Esophagus squamous epithelium (tissue), 5 donors: Measurements from ENCODE around the gene KIAA0753. TPM values are rescaled to one million over a fixed set of nuclear protein-coding genes. Genes with fewer than 3 reads are reported as not detected.

Experiments used
- DNase-seq: peaks from one replicate; lab custom pipeline; 2025; lab: John Stamatoyannopoulos, UW
- H3K27ac ChIP-seq, 4 donors: fragments of 200-600 bp; sonication (generic); one replicate each; pipeline ENCODE4 v1.5.1; 2016 to 2019; ENCODE audit warnings: mild to moderate bottlenecking in 1 of 4
- H3K27me3 ChIP-seq, 4 donors: fragments of 200-600 bp; sonication (generic); 1 replicate in 3 of 4; 2 replicates in 1 of 4; pipeline versions ENCODE4 v1.5.1 to v1.6.0; 2017 to 2021; ENCODE audit warnings: antibody characterized with exemption in 1 of 4
- H3K36me3 ChIP-seq, 3 donors: fragments of 200-600 bp; sonication (generic); one replicate each; pipeline ENCODE4 v1.5.1; 2016 to 2019
- H3K4me1 ChIP-seq, 3 donors: fragments of 200-600 bp; sonication (generic); one replicate each; pipeline ENCODE4 v1.5.1; 2017 to 2019
- H3K4me3 ChIP-seq, 4 donors: fragments of 200-600 bp; sonication (generic); 1 replicate in 3 of 4; 2 replicates in 1 of 4; pipeline ENCODE4 v1.5.1; 2016 to 2019; ENCODE audit warnings: mild to moderate bottlenecking in 2 of 4, moderate library complexity in 1 of 4
- H3K9me3 ChIP-seq, 3 donors: fragments of 200-600 bp; sonication (generic); one replicate each; pipeline ENCODE4 v1.5.1; 2016 to 2019
- CTCF ChIP-seq, 6 experiments: fragments of 450-650 bp in 4 of 6; fragments of 200-600 bp in 2 of 6; sonication (generic) in 2 of 6; IDR thresholded peaks; one replicate each; pipeline ENCODE4 v1.5.1; 2016 to 2019; ENCODE audit warnings: antibody characterized with exemption in 6 of 6, mild to moderate bottlenecking in 4 of 6, moderate library complexity in 4 of 6
- POLR2A ChIP-seq, 4 donors: fragments of 450-650 bp; IDR thresholded peaks; one replicate each; pipeline ENCODE4 v1.6.1; 2017; ENCODE audit warnings: antibody characterized with exemption in 4 of 4, mild to moderate bottlenecking in 4 of 4, moderate library complexity in 3 of 4
- WGBS, 2 donors: methylation state at CpG; one replicate each; pipeline ENCODE4 v1.1.5; 2018; 5-methylcytosine and 5-hydroxymethylcytosine counted together
- intact Hi-C: fragments of 100-400 bp; cut with DNase I; formaldehyde crosslinking; loops from one replicate; pipeline ENCODE4 v1.15.0; 2022
- total RNA-seq, 4 donors: library from RNA; depleted of rRNA; stranded (reverse); fragments of >200 nt; gene quantifications; one replicate each; pipeline ENCODE4 v1.1.0, GENCODE V29; 2016
- donor health status: DM: yes; HTN: yes; CAD: no.

Gene KIAA0753
- total RNA-seq, 4 donors from 2014 or later: 8.1 to 17.4 (median 11.4) TPM

GRCh38 chr17:6639014-6639585 lies 1.4 kb downstream of the KIAA0753 start:
- WGBS, 2 donors: 28 to 36% methylated on average over 4 to 7 of the region's 15 CpGs
- H3K4me1 ChIP-seq: peaks cover 19 to 58% (median 34%) of the 10 kb centered on the region in 3 donors
- no peaks in the 10 kb centered on the region for H3K27me3 ChIP-seq
- no peak for TF ChIP-seq CTCF (IDR thresholded peaks at IDR 0.05)
- TF ChIP-seq POLR2A (IDR thresholded peaks at IDR 0.05): peak in 1 of 4 donors; percentile 28
- DNase-seq: no peak
- H3K4me3 ChIP-seq: peak overlapping the region; percentile 67 to 94 (median 88)
- H3K27ac ChIP-seq: peak overlapping the region; percentile 91 to 94 (median 93)
- H3K36me3 ChIP-seq: peaks cover 0 to 25% (median 0%) of the 10 kb centered on the region in 3 donors
- H3K9me3 ChIP-seq: no peaks in the 10 kb centered on the region
- intact Hi-C loops: loop anchor here (10.0 kb wide), 1 partner anchor 174 kb away; no protein-coding TSS in a partner anchor

GRCh38 chr17:6638046-6638908 lies 2.2 kb downstream of the KIAA0753 start:
- TF ChIP-seq POLR2A (IDR thresholded peaks at IDR 0.05): no peak
- no peak for TF ChIP-seq CTCF (IDR thresholded peaks at IDR 0.05)
- 67 to 73% methylated on average over 13 to 22 of the region's 24 CpGs for WGBS, 2 donors
- peak overlapping the region in 3 of 4 donors; percentile 67 to 94 (median 89) for H3K4me3 ChIP-seq

GRCh38 chr17:6637458-6637840 lies 3.1 kb downstream of the KIAA0753 start:
- no peak for DNase-seq
- Histone ChIP-seq H3K4me3 (no peak overlapping the region), H3K36me3 (peaks cover 0 to 27% (median 0%) of the 10 kb centered on the region in 3 donors), H3K9me3 (no peaks in the 10 kb centered on the region), H3K4me1 (peaks cover 19 to 42% (median 24%) of the 10 kb centered on the region in 3 donors), H3K27me3 (no peaks in the 10 kb centered on the region), H3K27ac (no peak overlapping the region)
- WGBS, 2 donors: 85 to 100% methylated on average over 2 of the region's 6 CpGs
- TF ChIP-seq POLR2A (IDR thresholded peaks at IDR 0.05) (no peak), CTCF (IDR thresholded peaks at IDR 0.05) (no peak)
- intact Hi-C loops: loop anchor here (10.0 kb wide), 1 partner anchor 173 kb away; no protein-coding TSS in a partner anchor

More at GRCh38 chr17:6638046-6638908, 2.2 kb downstream of the KIAA0753 start:
- H3K27ac ChIP-seq: peak overlapping the region in 2 of 4 donors; percentile 36 to 94
- H3K9me3 ChIP-seq: no peaks in the 10 kb centered on the region
- no peak for DNase-seq
- peaks cover 19 to 50% (median 25%) of the 10 kb centered on the region in 3 donors for H3K4me1 ChIP-seq
- intact Hi-C loops: loop anchor here (10.0 kb wide), 1 partner anchor 173 kb away; no protein-coding TSS in a partner anchor
- H3K36me3 ChIP-seq: peaks cover 0 to 25% (median 0%) of the 10 kb centered on the region in 3 donors
- no peaks in the 10 kb centered on the region for H3K27me3 ChIP-seq

- intact Hi-C loops: loop anchor here (10.0 kb wide), 1 partner anchor 172 kb away; no protein-coding TSS in a partner anchor
- TF ChIP-seq CTCF (IDR thresholded peaks at IDR 0.05): no peak
- TF ChIP-seq POLR2A (IDR thresholded peaks at IDR 0.05): no peak
These were observed 3.7 kb downstream of the KIAA0753 start for GRCh38 chr17:6636616-6637457.

More at GRCh38 chr17:6636616-6637457, 3.7 kb downstream of the KIAA0753 start:
- no peak for DNase-seq
- H3K36me3 ChIP-seq: peaks cover 0 to 33% (median 0%) of the 10 kb centered on the region in 3 donors
- 79 to 90% methylated on average over 6 to 14 of the region's 17 CpGs for WGBS, 2 donors
- no peak overlapping the region for H3K4me3 ChIP-seq
- no peaks in the 10 kb centered on the region for H3K27me3 ChIP-seq
- no peak overlapping the region for H3K27ac ChIP-seq
- H3K4me1 ChIP-seq: peaks cover 19 to 36% (median 22%) of the 10 kb centered on the region in 3 donors
- H3K9me3 ChIP-seq: no peaks in the 10 kb centered on the region
